Lung (tissue), 12 donors: ENCODE measurements around the gene PAX9. TPM values are rescaled to one million over a fixed set of nuclear protein-coding genes. Genes with fewer than 3 reads are reported as not detected.

ENCODE experiments used
- ATAC-seq: fragments of 200-7000 bp; cut with Tn5 transposase; one replicate; pipeline ENCODE4 v1.9.1; 2020; ENCODE audit warnings: moderate number of reproducible peaks; ENCODE audit not compliant: insufficient read depth, low FRiP score
- DNase-seq, 3 donors: peaks; one replicate each; pipeline ENCODE4 v3.0.0-alpha.2; 2013 to 2017
- H3K27ac ChIP-seq, 2 donors: one replicate each; pipeline ENCODE4 v1.5.1; 2013; ENCODE audit warnings: mild to moderate bottlenecking in 2 of 2, moderate library complexity in 2 of 2, control low read depth in 1 of 2, inconsistent platforms in 1 of 2, low read depth in 1 of 2, low read length in 1 of 2
- H3K27me3 ChIP-seq, 3 donors: one replicate each; pipeline ENCODE4 v1.5.1; 2013; ENCODE audit warnings: low read length in 2 of 3; ENCODE audit not compliant: control insufficient read depth in 3 of 3, insufficient read depth in 3 of 3
- H3K36me3 ChIP-seq, 4 donors: one replicate each; pipeline ENCODE4 v1.5.1; 2013; ENCODE audit warnings: low read length in 4 of 4, mild to moderate bottlenecking in 1 of 4, moderate library complexity in 1 of 4; ENCODE audit not compliant: control insufficient read depth in 4 of 4, insufficient read depth in 4 of 4
- H3K4me1 ChIP-seq, 5 donors: one replicate each; pipeline ENCODE4 v1.5.1; 2013; ENCODE audit warnings: low read length in 5 of 5, mild to moderate bottlenecking in 2 of 5, moderate library complexity in 1 of 5; ENCODE audit not compliant: control insufficient read depth in 5 of 5, insufficient read depth in 5 of 5
- H3K4me3 ChIP-seq: one replicate; pipeline ENCODE4 v1.5.1; 2013; ENCODE audit warnings: mild to moderate bottlenecking, control low read depth, moderate library complexity
- H3K9ac ChIP-seq, 2 donors: one replicate each; pipeline ENCODE4 v1.5.1; 2013; ENCODE audit warnings: low read length in 2 of 2, control low read depth in 1 of 2; ENCODE audit not compliant: insufficient read depth in 1 of 2
- H3K9me3 ChIP-seq, 4 donors: one replicate each; pipeline ENCODE4 v1.5.1; 2013; ENCODE audit warnings: low read length in 3 of 4, mild to moderate bottlenecking in 1 of 4, moderate library complexity in 1 of 4; ENCODE audit not compliant: control insufficient read depth in 4 of 4, insufficient read depth in 3 of 4
- CTCF ChIP-seq: IDR thresholded peaks from 2 replicates; pipeline ENCODE4 v1.5.1; 2012; ENCODE audit warnings: mild to moderate bottlenecking; ENCODE audit errors: control extremely low read depth, extremely low read depth
- WGBS, 2 donors: extraction: QIAGEN DNeasy Blood & Tissue Kit; methylation state at CpG; one replicate each; pipeline ENCODE4 v1.1.7; 2013; 5-methylcytosine and 5-hydroxymethylcytosine counted together
- polyA plus RNA-seq, 2 donors: library from polyadenylated mRNA; stranded (reverse); fragments of 200-250 nt; gene quantifications; one replicate each; pipeline ENCODE4 v1.2.1, GENCODE V29; 2013
- total RNA-seq, 2 donors: library from RNA; depleted of rRNA in 1 of 2; stranded (reverse); fragments of >200 nt in 1 of 2; gene quantifications; one replicate each; pipeline ENCODE4 v1.2.1, GENCODE V29; 2014 to 2021
- donor health status: control.
- donor health status: control.
- donor health status: Bipolar disorder and iron deficiency.
- donor health status: healthy.
- donor health status: DM: yes; HTN: yes; CAD: no.

PAX9 gene
- total and polyA plus RNA-seq, 4 donors: 1.2 to 6.0 (median 1.8) TPM

- Histone ChIP-seq H3K36me3 (no peaks in the 10 kb centered on the region), H3K4me3 (no peak overlapping the region), H3K27ac (no peak overlapping the region), H3K9me3 (peaks cover 0 to 23% (median 0%) of the 10 kb centered on the region in 4 donors), H3K9ac (no peak overlapping the region), H3K27me3 (peaks cover 14 to 98% (median 98%) of the 10 kb centered on the region in 3 donors), H3K4me1 (peaks cover 0 to 23% (median 3%) of the 10 kb centered on the region in 5 donors)
- WGBS, 2 donors: 11 to 19% methylated on average over 34 of the region's 34 CpGs
- no peak for DNase-seq
- ATAC-seq: no peak
- no peak for TF ChIP-seq CTCF
Observed at GRCh38 chr14:36654794-36655381, 6.8 kb upstream of the PAX9 start.

GRCh38 chr14:36655571-36655962 lies 6.1 kb upstream of the PAX9 start:
- WGBS, 2 donors: 10 to 15% methylated on average over 11 of the region's 11 CpGs
- TF ChIP-seq CTCF: no peak
- no peaks in the 10 kb centered on the region for H3K36me3 ChIP-seq
- H3K27me3 ChIP-seq: peaks cover 12 to 98% (median 98%) of the 10 kb centered on the region in 3 donors
- H3K9ac ChIP-seq: no peak overlapping the region
- ATAC-seq (no peak), DNase-seq (no peak)
- H3K27ac ChIP-seq: no peak overlapping the region
- peaks cover 0 to 23% (median 3%) of the 10 kb centered on the region in 5 donors for H3K4me1 ChIP-seq
- H3K4me3 ChIP-seq: no peak overlapping the region
- H3K9me3 ChIP-seq: peaks cover 0 to 24% (median 0%) of the 10 kb centered on the region in 4 donors

- peaks cover 0 to 27% (median 4%) of the 10 kb centered on the region in 5 donors for H3K4me1 ChIP-seq
- no peak overlapping the region for H3K4me3 ChIP-seq
- TF ChIP-seq CTCF: no peak
- ATAC-seq (no peak), DNase-seq (peak; percentile 47 to 54 (median 48))
- peaks cover 0 to 27% (median 0%) of the 10 kb centered on the region in 4 donors for H3K9me3 ChIP-seq
- peaks cover 11 to 98% (median 97%) of the 10 kb centered on the region in 3 donors for H3K27me3 ChIP-seq
- H3K27ac ChIP-seq: no peak overlapping the region
- WGBS, 2 donors: 5 to 6% methylated on average over 48 of the region's 48 CpGs
- H3K9ac ChIP-seq: no peak overlapping the region
- no peaks in the 10 kb centered on the region for H3K36me3 ChIP-seq
Observed at GRCh38 chr14:36655963-36656686, 5.5 kb upstream of the PAX9 start.
